GM12891 (cell line): ENCODE measurements around the gene PPP4C.

Experiments
- PAX5 ChIP-seq: IDR thresholded peaks from 2 replicates; pipeline ENCODE4 v1.6.1; 2011; ENCODE audit warnings: low read length, moderate library complexity, mild to moderate bottlenecking; ENCODE audit not compliant: insufficient read depth, severe bottlenecking
- POLR2A ChIP-seq: IDR thresholded peaks from 2 replicates; pipeline ENCODE4 v1.6.1; 2011; ENCODE audit warnings: low read depth, low read length, control low read depth
- POLR2AphosphoS5 ChIP-seq: IDR thresholded peaks from 2 replicates; pipeline ENCODE4 v1.6.1; 2011; ENCODE audit warnings: low read depth, low read length, control low read depth
- POU2F2 ChIP-seq: IDR thresholded peaks from 2 replicates; pipeline ENCODE4 v1.6.1; 2011; ENCODE audit warnings: low read depth, mild to moderate bottlenecking, control low read depth, low read length, moderate library complexity

DNA sequence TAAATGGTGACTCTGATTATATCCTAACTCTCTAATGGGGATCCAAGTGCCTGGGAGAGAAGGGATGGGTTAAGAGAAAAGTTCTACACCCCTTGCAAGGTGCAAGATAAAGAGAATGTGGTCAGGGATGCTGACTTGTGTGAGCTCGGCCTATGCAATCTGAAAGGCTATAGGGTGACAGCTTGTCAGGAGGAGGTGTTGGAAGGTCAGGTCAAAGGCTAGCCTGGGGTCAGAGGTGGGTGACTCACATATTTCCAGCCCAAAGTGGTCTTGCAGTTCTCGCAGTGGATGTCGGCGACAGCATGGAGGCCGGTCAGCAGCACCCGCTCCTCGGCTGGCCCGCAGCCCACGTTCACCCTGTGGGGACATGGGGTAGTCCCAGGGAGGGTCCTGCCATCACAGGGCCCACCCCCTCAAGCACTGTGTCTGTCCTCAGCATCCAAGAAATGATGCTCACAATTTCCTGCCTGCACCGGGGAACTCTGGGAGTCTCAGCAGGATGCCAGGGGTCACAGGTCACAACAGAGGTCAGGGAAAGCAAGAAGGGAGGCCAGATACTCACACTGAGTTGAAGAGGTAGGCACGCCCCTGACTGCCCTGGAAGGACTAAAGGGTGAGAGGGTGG lies 18.9 kb downstream of the PPP4C start:
- no peak for TF ChIP-seq POLR2AphosphoS5
- TF ChIP-seq POLR2A, result no peak
- TF ChIP-seq PAX5, result no peak
- no peak for TF ChIP-seq POU2F2
